ENCODE results near the gene TP53BP2.

DNA sequence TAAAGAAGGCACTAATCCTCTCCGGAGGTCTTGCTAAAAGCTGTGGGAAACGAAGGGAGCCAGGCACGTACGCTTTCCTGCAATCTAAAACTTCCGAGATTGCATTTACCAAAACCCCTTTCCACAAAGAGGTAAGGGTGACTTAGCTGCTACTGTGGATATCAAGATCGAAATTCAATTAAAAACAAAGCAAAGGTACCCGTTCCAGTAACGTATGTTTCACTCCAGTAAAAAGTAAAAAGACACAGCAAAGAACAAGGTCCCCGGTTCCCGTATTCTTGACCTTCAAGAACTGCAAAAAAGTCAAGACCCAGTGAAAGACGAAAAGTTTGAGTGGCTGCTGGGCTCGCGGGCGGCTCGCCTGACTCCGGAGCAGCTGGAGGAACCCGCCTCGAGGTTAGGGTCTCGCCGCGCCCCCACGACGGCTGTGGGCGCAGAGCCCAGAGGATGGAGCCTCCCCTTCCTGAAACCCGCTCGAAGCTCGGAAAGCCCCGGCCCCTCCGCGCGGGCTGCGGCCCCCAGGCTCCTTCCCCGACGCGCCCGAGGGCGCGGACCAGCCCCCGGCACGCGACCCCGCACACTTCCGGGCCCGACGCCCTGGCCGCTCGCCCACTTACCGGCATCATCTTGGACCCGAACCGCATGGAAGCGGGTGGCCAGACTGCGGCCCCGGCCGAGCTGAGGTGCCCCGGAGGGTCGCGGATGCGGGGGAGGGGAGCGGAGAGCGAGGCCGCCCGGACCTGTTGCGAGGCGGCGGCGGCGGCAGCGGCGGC, 524 bp downstream of the TP53BP2 start:
- TF ChIP-seq POLR2A (IDR thresholded peaks at IDR 0.05; ENCODE audit: low read depth, low read length): no peak
- TF ChIP-seq TAF1 (IDR thresholded peaks at IDR 0.05; ENCODE audit: borderline replicate concordance, low read depth, low read length): no peak

Measured in GM12892 (cell line).